NCI-H226 (cell line): ENCODE data around the gene FOSL1.

Experiments
- DNase-seq: peaks from one replicate; pipeline ENCODE4 v3.0.0-alpha.2; 2015

Gene FOSL1

DNA sequence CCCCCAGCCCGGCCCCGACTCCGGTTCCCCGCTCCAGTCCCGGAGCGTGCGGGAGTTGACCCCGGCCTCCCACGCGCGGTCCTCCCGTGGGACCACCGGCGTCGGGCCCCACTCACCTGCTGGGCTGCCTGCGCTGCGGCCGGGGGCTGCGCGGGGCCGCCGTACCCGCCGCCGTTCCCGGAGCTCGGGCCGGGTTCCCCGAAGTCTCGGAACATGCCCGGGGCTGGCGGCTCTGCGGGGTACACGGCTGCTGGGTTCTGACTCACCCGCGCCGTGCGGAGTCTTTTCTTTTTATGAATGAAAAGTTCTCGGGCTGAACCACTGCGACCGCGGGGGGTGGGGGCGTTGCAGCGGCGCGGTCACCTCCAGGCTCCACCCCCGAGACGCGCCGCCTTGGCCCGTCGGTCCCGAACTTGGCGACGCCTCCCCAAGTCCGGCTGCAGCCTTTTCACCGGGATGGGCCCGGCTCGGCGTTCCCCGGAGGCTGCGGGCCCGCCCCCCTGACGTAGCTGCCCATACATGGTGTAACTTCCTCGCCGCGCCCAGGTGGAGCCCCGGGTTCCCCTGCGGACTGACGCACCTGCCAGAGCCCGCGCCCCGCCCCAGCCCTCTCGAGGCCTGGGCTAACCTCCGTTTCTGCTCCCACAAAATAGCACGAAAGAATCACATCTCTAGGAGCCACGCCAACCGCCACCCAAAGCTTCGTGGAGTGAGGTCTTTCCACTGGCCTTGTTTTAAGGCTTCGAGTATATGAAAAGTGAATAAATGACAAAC lies at the start of gene FOSL1:
FOSL1 (minus strand) TSS at position 264 of the 774 bp plus-strand sequence; CDS start at position 215, 49 bp downstream.
- peak; percentile 98 for DNase-seq

DNA sequence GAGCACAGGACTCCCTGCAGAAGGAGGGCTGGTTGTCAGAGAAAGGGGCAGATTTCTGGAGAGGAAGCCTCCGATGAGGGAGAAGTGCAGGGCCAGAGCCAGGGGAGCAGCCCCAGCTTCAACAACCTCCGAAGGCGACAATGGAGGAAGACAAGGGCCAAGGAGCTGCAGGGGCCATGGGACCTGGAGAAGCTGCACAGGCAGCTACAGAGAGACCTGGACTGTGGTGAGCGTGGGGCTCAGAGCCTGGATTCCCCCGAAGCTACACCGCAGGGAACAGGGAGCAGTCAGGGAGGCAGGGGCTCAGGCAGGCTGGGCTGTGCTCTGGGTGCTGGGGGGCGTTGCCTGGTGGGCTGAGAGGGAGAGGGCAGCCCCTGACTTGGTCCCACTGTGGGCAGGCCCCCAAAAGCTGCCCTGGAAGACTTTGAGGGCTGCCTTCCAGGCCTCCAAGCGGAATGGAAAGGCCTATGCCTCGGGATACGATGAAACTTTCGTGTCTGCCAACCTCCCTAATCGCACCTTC lies 47.5 kb upstream of the FOSL1 start:
- DNase-seq, result no peak

- DNase-seq, result no peak
Observed at GRCh38 chr11:65947133-65947532, 46.9 kb upstream of the FOSL1 start.

- DNase-seq, result no peak
Observed at GRCh38 chr11:65946655-65947054, 46.5 kb upstream of the FOSL1 start.

GRCh38 chr11:65945941-65946558 lies 45.9 kb upstream of the FOSL1 start:
- DNase-seq, result no peak

DNA sequence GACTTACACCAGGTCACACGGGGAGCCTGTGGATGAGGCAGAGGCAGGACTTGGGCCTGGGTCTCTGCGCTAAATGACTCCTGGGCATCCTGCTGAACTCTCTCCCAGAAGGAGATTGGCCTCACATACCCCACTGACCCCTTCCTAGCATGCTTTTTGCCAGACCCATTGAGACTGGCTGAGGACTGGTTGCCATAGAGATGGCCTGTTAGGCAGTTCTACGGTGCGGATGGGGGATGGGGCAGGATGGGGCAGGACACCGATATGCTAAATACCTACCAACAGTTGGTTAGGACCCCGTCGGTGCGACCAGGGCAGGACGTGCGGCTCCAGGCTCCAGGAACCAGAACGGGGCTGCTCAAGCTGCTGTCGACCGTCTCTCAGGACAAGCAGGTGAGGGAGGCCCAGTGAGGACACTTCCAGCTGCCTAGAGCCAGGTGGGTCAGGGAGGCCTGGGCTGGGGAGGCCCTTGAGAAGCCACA lies 45.3 kb upstream of the FOSL1 start, which contains the start of gene TSGA10IP:
TSGA10IP (plus strand) TSS at position 51 of the 482 bp plus-strand sequence; CDS start at position 247, 196 bp downstream.
- no peak for DNase-seq

- no peak for DNase-seq
Observed at GRCh38 chr11:65944767-65945166, 44.6 kb upstream of the FOSL1 start.

GRCh38 chr11:65944191-65944590 lies 44.0 kb upstream of the FOSL1 start:
- DNase-seq, result no peak

- DNase-seq, result no peak
Observed at GRCh38 chr11:65942531-65942930, 42.3 kb upstream of the FOSL1 start.

DNA sequence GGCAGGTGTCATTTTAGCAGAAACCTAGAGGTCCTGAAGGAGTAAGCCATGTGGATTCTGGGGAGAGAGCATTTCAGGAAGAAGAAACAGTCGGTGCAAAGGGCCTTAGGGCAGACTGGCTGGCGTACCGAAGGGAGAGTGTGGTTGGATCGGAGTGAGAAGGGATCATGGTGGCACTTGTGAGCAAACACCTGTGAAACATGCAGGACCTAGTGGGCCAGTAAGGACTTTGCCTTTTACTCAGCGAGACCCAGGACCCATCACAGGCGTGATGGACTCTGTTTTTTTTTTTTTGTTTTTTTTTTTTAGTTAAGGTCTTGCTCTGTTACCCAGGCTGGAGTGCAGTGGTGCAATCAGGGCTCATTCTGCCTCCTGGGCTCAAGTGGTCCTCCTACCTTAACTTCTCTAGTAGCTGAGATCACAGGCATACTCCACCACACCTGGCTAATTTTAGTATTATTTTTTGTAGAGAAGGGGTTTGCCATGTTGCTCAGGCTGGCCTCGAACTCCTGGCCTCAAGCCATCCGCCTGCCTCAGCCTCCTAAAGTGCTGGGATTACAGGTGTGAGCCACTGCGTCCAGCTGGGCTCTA lies 41.6 kb upstream of the FOSL1 start:
- DNase-seq, result no peak

- DNase-seq, result no peak
Observed at GRCh38 chr11:65937766-65938165, 37.6 kb upstream of the FOSL1 start.

DNA sequence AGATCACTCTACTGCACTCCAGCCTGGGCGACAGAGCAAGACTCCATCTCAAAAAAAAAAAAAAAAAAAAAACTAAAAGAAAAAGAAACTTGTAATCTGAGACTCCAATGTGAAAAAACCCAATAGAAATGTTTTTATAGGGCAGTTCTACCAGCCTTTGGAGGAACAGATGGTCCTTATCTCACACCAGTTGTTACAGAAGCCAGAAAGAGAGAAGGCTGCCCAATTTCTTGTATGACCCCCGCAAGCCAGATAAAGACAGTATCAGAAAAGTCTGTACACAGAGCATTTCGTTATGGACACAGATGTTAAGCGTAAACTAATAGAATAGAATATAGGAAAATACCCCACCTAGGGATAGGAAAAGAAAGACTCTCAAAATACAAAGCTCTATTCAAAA lies 33.8 kb upstream of the FOSL1 start:
- DNase-seq, result no peak

DNA sequence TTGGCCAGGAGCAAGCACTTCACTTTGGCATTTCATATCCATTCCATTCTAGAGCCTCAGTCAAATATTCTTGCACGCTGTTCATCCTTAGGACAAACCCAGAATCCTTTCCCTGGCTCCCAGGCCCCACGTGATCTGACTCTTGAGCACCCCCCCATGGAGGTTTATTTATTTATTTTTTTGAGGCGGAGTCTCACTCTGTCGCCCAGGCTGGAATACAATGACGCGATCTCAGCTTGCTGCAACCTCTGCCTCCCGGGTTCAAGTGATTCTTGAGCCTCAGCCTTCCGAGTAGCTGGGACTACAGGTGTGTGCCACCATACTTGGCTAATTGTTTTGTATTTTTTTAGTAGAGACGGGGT lies 32.4 kb upstream of the FOSL1 start:
- DNase-seq, result no peak

DNA sequence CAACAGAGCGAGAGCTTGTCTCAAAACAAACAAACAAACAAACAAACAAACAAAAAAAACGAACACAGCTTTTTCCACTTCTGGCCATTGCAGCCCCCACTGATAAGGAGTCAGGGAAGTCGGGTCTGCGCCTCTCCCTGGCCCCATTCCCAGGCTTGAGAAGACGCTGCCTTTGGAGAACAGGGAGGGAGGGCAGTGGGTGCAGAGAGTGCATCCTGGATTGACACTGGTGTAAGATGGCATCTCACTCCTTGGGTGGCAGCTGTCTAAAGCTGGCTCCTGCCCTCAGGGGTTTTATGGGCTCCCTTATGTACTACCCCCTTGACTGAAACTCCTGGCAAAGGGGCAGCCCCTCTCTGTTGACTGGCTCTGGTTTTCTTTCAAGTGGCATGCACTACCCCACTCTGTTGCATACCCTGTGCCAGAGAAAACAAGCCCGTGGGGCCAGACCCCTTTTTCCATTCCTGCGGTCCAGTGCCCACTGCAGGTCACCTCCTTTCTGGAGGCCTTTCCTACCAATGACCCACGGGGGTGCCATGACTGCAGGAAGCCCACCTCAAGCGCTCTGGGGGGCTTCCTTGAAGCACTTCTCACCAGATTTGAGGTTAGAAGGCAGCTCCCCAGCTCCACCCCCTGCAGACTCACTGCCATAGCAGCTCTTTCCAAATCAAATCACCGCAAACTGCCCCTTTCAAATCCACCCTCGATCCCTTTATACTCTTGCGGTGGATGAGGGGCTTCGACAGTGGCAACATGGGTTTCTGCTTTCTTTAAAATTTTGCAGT lies 31.8 kb upstream of the FOSL1 start:
- DNase-seq, result no peak

GRCh38 chr11:65928667-65929066 lies 28.5 kb upstream of the FOSL1 start:
- DNase-seq, result no peak

DNA sequence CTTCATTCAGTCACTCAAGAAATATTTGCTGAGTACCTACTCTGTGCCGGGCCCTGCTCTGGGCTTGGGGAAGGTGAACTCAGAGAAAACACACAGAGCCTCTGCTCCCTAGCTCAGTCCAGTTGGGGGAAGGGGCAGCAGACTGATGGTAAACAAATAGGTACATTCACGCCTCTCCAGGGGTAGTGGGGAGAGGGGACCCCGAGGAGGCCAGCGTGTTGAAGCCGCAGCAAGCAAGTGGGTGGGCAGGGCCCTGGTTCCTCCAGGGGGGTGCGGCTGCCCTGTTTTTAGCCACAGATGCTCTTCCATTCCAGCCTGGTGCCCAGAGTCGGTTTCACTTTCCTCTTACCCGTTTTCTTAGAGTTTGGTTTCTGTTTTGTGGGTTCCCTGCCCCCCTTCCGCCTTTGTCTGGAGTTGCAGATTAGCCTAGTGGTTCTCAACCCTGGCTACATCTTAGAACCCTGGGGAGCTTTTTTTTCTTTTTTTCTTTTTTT lies 27.8 kb upstream of the FOSL1 start:
- DNase-seq, result no peak

DNA sequence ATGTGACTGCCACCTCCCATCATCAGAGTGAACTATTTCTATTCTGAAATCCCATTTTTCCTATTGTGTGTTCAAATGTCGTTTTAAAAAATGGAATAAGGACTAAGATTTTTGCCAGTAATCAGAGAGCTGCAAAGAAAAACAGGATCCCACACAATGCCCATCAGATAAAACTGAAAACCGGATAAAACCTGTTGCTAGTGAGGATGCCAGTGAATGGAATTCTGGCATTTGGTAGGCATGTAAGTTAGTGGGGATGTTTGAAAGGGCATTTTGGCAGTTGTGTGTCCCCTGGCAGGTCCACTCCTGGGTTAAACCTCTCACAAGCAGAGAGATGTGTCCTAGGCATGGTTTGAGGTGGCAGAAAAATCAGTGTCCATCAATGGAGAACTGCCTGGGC lies 25.2 kb upstream of the FOSL1 start:
- no peak for DNase-seq

GRCh38 chr11:65922565-65922964 lies 22.4 kb upstream of the FOSL1 start:
- DNase-seq, result no peak

- DNase-seq, result no peak
Observed at GRCh38 chr11:65921876-65922275, 21.7 kb upstream of the FOSL1 start.

- no peak for DNase-seq
Observed at GRCh38 chr11:65921033-65921555, 20.9 kb upstream of the FOSL1 start.

DNA sequence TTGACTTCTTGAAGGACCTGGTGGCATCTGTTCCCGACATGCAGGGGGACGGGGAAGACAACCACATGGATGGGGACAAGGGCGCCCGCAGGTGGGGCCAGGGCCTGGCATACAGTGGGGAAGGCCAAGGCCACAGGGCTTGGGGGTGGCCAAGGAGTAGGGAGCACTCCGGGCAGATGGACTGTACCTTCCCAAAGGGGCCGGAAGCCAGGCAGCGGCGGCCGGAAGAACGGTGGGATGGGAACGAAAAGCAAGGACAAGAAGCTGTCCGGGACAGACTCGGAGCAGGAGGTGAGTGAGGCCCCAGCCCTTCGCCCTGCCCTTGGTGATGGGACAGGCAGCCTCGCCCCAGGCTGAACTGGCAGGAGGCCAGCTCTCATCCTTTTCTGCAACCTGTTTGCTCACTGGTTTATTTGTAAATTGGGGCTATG lies 20.2 kb upstream of the FOSL1 start:
- DNase-seq, result no peak

GRCh38 chr11:65919573-65920371 lies 19.6 kb upstream of the FOSL1 start:
- no peak for DNase-seq
